ENCODE results near the gene TOP3A.

GRCh38 chr17:18281788-18282187 is 33.0 kb downstream of the TOP3A start:
- TF ChIP-seq CTCF (IDR thresholded peaks at IDR 0.05) = no peak
- no peak for TF ChIP-seq EP300 (IDR thresholded peaks at IDR 0.05)
- TF ChIP-seq POLR2A (IDR thresholded peaks at IDR 0.05) = no peak
